ENCODE measurements around the gene SRPK2.

SRPK2 gene

GRCh38 chr7:105257338-105257737 lies 131.4 kb downstream of the SRPK2 start:
- H3K4me1 Mint-ChIP-seq = peaks cover 39% of the 10 kb centered on the region
- H3K4me3 Mint-ChIP-seq = no peak overlapping the region
- peak overlapping the region; percentile 34 to 62 (median 56) for H3K27ac Mint-ChIP-seq
- H3K9me3 Mint-ChIP-seq = peaks cover 5% of the 10 kb centered on the region
- TF ChIP-seq, protein P1, sequence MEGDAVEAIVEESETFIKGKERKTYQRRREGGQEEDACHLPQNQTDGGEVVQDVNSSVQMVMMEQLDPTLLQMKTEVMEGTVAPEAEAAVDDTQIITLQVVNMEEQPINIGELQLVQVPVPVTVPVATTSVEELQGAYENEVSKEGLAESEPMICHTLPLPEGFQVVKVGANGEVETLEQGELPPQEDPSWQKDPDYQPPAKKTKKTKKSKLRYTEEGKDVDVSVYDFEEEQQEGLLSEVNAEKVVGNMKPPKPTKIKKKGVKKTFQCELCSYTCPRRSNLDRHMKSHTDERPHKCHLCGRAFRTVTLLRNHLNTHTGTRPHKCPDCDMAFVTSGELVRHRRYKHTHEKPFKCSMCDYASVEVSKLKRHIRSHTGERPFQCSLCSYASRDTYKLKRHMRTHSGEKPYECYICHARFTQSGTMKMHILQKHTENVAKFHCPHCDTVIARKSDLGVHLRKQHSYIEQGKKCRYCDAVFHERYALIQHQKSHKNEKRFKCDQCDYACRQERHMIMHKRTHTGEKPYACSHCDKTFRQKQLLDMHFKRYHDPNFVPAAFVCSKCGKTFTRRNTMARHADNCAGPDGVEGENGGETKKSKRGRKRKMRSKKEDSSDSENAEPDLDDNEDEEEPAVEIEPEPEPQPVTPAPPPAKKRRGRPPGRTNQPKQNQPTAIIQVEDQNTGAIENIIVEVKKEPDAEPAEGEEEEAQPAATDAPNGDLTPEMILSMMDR (IDR thresholded peaks at IDR 0.05; ENCODE audit: unreplicated experiment in 3 of 3) = no peak
- peaks cover 14% of the 10 kb centered on the region for H3K36me3 Mint-ChIP-seq (ENCODE audit: low read depth)
- H3K27me3 Mint-ChIP-seq (ENCODE audit: low read depth) = no peaks in the 10 kb centered on the region

GRCh38 chr7:105256761-105257231 lies 131.9 kb downstream of the SRPK2 start:
- H3K27me3 Mint-ChIP-seq (ENCODE audit: low read depth) = no peaks in the 10 kb centered on the region
- no peak overlapping the region for H3K4me3 Mint-ChIP-seq
- H3K27ac Mint-ChIP-seq = peak overlapping the region; percentile 34 to 62 (median 56)
- H3K36me3 Mint-ChIP-seq (ENCODE audit: low read depth) = peaks cover 14% of the 10 kb centered on the region
- peaks cover 41% of the 10 kb centered on the region for H3K4me1 Mint-ChIP-seq
- TF ChIP-seq, protein P1 (IDR thresholded peaks at IDR 0.05; ENCODE audit: unreplicated experiment in 3 of 3) = no peak
- peaks cover 5% of the 10 kb centered on the region for H3K9me3 Mint-ChIP-seq

DNA sequence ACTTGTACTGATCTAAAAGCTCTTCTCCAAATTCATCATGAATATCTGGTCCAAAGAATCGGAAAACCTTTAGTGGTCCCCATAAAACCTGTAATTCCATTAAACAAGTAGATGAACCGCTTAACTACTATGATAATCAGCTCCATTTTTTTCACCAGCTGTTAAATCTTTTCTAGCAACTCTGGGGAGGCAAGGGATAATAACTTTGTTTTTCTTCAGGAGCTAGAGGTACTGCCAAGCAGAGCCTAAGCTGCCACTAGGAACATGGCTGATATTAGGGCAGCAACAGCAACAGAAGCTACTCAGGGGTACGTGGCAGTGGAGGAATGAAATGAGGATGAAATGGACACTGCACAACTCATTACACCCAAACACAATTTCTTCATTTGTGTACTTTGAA lies 138.0 kb downstream of the SRPK2 start:
- Mint-ChIP-seq H3K4me3 (no peak overlapping the region), H3K4me1 (peaks cover 31% of the 10 kb centered on the region)
- TF ChIP-seq, protein P1 (IDR thresholded peaks at IDR 0.05; ENCODE audit: unreplicated experiment in 3 of 3) = no peak

GRCh38 chr7:105250239-105250638 lies 138.5 kb downstream of the SRPK2 start:
- Mint-ChIP-seq H3K36me3 (ENCODE audit: low read depth) (no peaks in the 10 kb centered on the region), H3K27ac (peak overlapping the region in 1 of 3 experiments; percentile 7), H3K9me3 (no peaks in the 10 kb centered on the region), H3K4me3 (no peak overlapping the region), H3K27me3 (ENCODE audit: low read depth) (no peaks in the 10 kb centered on the region), H3K4me1 (peaks cover 29% of the 10 kb centered on the region)
- TF ChIP-seq, protein P1 (IDR thresholded peaks at IDR 0.05; ENCODE audit: unreplicated experiment in 3 of 3) = no peak

More for the DNA sequence above, 138.0 kb downstream of the SRPK2 start:
- Mint-ChIP-seq H3K9me3 (no peaks in the 10 kb centered on the region), H3K27ac (peak overlapping the region in 2 of 3 experiments; percentile 7 to 43), H3K27me3 (ENCODE audit: low read depth) (no peaks in the 10 kb centered on the region), H3K36me3 (ENCODE audit: low read depth) (no peaks in the 10 kb centered on the region)

- H3K4me3 Mint-ChIP-seq = no peak overlapping the region
- peaks cover 27% of the 10 kb centered on the region for H3K4me1 Mint-ChIP-seq
- H3K27me3 Mint-ChIP-seq (ENCODE audit: low read depth) = no peaks in the 10 kb centered on the region
- no peaks in the 10 kb centered on the region for H3K9me3 Mint-ChIP-seq
- TF ChIP-seq, protein P1 (IDR thresholded peaks at IDR 0.05; ENCODE audit: unreplicated experiment in 3 of 3) = no peak
- no peaks in the 10 kb centered on the region for H3K36me3 Mint-ChIP-seq (ENCODE audit: low read depth)
- no peak overlapping the region for H3K27ac Mint-ChIP-seq
These were observed 139.5 kb downstream of the SRPK2 start for GRCh38 chr7:105249216-105249615.

DNA sequence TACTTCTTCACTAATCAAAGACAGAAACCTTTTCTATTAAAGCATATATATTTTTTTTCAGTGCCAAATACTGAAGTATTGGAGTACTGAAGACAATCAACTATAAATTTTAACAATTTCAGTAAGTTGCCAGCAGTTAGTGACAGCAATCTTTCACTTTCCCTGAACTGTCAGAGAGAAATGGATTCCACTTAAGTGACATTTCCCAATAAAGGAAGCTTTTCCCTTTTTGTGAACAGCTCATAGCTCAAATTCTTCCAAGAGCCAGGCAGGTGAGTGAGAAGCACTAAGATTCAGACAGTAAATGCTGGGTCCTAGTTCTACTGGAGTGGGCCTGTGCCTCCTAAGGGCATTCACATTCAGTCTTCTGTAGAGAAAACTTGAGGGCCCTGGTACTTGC lies 142.0 kb downstream of the SRPK2 start:
- no peaks in the 10 kb centered on the region for H3K36me3 Mint-ChIP-seq (ENCODE audit: low read depth)
- TF ChIP-seq, protein P1 (IDR thresholded peaks at IDR 0.05; ENCODE audit: unreplicated experiment in 3 of 3) = no peak
- H3K4me1 Mint-ChIP-seq = peaks cover 17% of the 10 kb centered on the region
- no peaks in the 10 kb centered on the region for H3K9me3 Mint-ChIP-seq
- H3K27me3 Mint-ChIP-seq (ENCODE audit: low read depth) = no peaks in the 10 kb centered on the region
- H3K4me3 Mint-ChIP-seq = no peak overlapping the region
- H3K27ac Mint-ChIP-seq = no peak overlapping the region

Data from nephron (organoid).